Inferior parietal cortex (tissue), 1 donor: ENCODE data around the gene NPM3.
"Not testable (repeated sequence)": the region's sequence is repeated elsewhere in the genome, so short reads cannot be mapped to it uniquely, and the experiment has no call there.

Experiments
- DNase-seq: peaks from one replicate; pipeline ENCODE4 v3.0.0-alpha.2; 2016; ENCODE audit errors: extremely low spot score

NPM3 gene

DNA sequence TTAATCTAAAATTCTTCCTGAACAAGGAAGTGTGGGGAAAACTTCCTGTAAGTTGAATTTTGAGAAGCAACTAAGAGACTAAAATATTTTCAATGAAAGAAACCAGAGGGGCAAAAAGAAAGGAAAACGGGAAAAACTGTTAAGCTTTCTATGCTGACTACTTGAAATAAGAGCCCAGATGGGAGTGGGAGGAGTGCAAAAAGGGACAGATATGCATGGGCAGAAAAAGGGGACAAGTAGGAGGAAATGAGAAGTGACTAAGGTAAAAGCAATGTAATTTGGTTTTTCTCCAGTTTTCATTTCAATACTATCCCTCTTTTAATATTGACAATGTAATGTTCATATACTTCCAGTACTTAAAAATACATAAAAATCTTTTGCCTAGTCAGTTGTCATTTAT lies 23.9 kb upstream of the NPM3 start:
- DNase-seq: peak; percentile 37

DNA sequence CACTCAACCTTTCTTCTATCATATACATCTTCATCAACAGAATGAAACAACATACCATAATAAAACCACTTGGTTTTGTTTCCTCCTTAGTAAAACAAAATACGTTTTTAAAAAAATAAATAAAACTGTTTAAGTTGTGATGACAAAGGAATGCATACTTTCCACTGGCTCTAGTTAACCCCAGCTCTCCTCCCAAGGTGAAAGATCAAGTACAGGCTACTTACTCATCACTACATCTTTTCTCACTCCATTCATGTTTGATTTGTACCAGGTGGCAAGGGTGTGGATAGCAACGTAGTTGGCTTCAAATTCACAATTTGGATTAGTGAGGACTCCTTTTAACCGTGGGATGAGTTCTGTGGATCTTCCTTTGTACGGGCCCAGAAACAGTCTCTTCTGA lies 20.3 kb upstream of the NPM3 start:
- no peak for DNase-seq

DNA sequence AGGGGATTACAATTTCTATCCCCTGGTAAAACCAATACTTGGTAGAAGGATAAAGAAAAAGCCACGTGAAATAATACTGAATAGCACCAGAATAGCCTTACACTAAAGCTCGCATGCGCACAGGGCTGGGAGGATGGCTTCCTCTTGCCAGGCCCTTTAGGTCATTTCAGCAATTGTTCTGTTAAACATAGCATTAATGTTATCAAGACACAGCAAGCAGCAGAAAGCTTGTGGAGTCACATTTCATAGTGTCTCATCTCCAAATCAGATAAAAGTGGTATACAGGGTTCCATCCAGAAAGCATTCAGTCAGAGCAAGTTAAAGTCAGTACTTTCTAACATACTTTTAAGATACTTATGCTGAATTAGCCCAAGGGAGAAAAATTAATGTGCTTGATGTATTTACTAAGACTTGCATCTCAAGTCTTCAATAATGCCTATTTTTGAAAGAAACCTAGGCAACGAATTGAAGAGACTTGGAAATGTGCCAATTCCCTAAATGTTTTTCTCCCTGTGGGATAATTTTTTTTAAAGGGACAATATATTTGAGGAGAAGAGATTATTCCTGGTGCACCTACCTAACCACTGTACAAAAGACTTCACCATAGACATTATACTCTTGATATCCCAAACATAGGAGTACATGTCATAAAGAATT lies 14.3 kb upstream of the NPM3 start:
- no peak for DNase-seq

DNA sequence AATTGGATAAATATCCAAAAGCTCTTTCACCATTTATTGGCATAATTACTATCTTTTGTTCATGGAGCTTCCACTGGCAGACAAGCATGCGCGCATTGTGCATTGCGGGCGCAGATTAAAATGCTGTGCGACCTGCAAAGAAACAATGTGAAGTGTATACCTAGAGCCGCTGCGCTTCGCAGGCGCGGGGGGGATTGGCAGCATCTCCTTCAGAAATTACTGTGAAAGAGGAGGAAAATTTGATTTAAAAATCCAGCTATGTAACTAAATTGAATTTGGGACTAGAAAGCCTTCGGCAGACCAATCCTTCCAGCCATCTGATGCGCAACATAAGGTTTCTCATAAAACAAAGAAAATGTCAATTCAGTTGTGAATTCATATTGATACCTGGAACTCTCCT lies 10.3 kb upstream of the NPM3 start:
- DNase-seq: no peak

DNA sequence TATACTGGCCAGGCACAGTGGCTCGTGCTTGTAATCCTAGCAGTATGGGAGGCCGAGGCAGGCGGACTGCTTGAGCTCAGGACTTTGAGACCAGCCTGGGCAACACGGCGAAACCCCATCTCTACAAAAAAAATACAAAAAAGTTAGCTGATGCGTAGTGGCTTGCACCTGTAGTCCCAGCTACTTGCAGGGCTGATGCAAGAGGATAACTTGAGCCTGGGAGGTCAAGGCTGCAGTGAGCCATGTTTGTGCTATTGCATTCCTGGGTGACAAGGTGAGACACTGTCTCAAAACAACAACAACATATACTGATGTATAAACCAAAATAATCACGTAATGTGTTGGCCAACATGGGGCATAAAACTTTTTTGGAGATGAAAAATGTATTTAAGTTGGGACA lies 6.4 kb upstream of the NPM3 start:
- no peak for DNase-seq

DNA sequence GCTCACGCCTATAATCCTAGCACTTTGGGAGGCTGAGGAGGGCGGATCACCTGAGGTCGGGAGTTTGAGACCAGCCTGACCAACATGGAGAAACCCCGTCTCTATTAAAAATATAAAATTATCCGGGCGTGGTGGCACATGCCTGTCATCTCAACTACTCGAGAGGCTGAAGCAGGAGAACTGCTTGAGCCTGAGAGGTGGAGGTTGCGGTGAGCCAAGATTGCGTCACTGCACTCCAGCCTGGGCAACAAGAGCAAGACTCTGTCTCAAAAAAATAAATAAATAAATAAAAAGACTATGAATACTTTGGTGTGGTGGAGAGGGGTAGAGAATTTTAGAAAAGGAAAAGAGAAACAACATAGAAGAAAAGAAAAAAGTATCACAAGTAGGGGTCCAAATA lies 6.0 kb upstream of the NPM3 start:
- DNase-seq: not testable (repeated sequence)

DNA sequence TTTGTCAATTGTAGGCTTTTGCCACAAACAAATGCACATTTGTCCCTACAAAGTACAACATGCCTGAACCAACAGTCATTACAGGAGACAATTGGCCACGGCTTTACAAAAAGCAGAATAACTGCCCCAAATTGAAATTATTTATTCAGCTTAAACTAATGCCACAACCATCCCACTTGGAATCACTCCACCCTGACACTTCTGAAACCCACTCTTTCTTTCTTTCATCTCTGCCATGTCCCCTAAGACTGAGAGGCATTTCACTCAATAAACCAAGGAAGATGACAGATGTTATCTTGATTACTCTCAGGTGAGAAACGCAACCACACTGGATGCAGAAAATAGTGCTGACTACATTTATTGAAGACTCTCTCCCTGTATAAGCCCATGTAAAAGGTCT lies 2.6 kb upstream of the NPM3 start:
- DNase-seq: no peak

DNA sequence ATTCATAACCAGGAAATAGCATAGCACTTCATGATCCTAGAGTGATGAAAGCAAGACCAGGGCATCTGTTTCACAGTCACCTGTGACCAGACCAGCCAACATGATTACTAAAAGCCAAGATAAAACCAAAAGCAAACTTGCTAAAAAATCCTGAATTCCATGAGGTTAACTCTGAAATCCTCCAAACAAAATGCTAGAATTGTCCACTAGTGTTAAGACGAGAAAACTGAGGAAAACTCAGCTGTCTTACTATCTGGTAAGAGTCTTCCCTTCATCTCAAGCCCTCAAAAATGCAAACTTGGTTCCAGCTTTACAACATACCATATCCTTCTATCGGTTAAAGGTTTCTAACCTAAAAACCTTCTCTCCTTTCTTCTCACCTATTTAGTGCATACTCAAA lies 1.3 kb upstream of the NPM3 start:
- DNase-seq: no peak

DNA sequence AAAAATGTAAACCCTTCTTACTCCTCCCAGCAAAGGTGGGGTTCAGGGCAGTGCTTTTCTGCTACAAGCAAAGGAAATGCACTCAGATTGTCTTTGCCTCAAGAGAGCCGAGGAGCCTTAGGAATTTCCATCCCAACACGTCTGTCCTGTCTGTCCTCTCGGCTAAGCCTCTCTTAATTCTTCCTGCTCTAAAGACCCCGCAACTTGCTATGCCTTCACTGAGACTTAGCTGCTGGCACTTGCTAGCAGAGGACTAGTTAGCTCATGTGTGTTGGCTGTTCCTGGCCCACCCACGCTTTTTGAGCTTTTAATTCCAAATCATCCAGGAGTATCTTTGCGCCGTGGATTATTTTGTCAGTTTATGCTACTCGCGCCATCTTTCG lies 481 bp upstream of the NPM3 start:
- DNase-seq: no peak

DNA sequence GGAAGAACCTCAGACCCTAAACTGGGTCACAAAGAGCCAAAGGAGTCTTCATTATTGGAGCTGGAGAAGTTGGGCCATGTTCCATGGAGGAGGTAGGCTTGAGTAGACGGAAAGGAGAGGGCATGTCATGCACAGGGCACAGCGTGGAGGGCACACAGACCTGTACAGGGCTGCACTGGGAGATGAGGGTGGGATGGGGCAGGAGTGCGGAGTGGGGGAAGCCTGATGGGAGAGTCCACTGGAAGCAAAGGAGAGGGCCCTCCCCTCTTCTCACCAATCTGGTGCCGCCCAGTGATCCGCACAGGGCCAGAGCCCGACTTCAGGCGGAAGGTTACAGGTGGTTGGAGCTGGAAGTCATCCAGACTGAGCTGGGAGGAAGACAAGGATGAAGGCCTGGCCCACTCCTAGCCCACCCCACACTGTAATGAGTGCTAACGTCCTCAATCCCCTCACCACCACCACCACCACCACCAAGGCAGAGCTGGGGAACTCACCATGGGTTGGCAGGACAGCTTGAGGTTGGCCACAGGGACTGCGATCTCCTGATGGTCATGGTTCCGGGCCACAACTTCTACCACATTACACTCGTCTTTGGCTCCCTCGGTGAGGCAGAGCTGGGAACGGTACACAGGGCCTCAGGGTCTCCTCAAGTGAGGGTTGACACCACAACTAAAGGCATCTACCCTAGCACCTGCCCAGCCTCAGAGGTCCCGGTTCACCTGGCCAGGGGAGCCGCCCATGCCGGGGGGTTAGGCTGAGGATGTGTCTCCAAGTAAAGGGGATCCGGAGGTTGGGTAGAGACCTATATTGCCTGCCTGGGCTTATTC lies 1.0 kb downstream of the NPM3 start:
- DNase-seq: no peak

DNA sequence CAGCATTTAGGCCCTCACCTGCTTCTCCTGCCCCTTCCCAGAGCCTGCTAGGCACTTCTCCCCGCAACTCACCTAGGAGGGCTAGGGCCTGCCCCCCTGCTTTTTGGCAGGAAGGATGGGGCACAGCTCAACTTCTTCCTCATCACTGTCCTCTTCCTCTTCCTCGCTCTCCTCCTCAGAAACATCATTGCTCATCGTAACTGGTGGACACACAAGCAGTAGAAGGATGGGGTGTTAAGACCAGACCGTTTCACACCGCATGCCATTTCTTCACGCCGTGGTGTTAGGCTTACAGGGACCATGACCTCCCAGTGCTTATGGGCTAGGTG lies 1.6 kb downstream of the NPM3 start:
- DNase-seq: no peak

DNA sequence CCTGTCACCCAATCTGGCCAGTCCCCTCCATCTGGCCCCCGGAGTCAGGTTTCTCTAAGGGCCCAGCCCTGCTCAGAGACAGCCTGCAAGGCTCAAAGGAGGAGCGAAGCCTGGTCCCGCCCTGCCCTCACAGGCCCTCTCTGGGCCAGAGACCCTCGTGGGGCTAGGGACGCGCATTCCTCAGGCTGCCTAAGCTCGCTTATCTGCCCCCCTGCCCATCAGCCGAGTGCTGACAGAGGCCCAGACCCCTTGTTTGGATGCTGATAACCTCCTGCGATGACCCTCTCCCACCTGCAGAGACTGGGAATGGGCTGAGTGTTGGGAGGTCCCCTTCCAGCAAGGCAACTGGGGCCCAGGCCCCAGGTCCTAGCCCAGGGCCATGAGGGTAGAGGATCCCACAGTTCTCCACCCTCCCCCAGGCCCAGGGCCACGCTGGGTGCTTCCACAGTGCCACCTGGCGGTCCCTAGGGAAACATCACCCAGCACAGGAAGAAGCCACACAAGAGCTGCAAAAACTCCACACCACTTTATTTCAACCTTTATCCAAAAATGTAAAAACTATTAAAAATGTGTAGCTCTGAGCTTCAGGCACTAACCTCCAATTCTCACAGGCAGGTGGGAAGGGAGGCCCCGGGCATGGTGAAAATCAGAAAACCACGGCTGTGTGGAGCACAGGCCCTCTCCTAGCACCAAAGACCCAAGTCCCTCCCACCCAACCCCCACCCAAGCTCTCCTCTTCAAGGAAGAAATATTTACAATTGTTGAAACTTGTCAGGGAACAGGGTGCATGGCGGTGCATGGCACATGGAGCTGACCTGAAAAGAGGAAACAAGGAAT lies 2.2 kb downstream of the NPM3 start:
- DNase-seq: peak; percentile 66

DNA sequence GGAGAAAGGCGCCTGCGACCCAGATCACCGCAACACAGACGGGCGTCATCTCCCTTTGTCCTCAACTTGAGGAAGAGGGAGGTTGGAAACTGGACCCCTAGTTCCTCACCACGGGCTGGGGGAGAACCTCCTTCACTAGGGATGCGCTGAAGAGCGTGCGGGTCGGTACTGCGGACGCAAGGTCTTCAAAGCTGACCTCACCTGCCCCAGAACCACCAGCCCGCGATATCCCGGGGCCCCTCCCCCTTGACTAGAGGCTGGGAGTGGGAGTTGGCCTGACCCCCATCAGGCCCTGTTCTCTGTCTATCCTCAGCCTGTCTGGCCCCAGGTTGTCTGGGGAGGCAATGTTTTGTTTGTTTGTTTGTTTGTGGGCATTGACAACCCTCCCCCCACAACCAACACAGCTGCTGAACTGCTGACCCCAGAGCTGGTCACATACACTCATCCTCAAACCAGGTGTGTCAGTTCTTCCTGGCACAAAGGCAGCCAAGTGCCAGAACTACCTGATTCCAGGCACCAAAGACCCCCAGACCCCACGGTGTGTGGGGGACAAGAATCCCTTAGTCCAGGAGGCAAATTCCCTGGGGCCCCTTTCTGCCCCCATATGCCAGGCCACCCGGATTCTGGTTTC lies 2.9 kb downstream of the NPM3 start:
- no peak for DNase-seq

DNA sequence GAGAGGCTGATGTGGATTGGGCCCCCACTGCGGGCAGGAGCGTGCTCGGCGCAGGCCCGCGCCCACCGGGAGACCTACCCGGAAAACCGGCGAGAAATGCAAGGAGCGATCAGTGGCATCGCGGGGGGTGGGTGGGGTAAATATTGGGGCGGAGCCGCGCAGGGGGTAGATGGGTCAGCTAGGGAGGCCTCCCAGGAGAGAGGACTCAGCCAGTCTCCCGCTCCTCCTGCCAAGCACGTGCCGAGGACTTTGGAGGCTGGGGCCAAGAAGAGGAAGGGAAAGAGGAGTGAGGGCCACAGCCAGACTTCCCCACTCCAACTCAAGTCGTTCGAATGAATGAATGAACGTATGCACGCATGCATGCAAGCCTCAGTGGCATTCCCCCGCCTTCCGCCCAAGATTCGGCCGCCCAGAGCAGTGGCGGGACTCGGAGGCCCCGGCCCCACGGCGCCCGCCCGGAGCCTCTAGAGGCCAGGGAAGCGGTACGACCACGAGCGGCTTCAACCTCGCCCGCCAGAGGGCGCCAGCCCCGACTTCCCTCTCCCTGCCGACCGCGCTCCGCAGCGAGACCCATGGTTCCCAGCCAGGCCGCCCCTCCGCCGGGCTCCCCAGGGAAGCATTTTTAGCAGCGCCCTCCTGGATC lies 3.6 kb downstream of the NPM3 start:
- peak; percentile 72 for DNase-seq

DNA sequence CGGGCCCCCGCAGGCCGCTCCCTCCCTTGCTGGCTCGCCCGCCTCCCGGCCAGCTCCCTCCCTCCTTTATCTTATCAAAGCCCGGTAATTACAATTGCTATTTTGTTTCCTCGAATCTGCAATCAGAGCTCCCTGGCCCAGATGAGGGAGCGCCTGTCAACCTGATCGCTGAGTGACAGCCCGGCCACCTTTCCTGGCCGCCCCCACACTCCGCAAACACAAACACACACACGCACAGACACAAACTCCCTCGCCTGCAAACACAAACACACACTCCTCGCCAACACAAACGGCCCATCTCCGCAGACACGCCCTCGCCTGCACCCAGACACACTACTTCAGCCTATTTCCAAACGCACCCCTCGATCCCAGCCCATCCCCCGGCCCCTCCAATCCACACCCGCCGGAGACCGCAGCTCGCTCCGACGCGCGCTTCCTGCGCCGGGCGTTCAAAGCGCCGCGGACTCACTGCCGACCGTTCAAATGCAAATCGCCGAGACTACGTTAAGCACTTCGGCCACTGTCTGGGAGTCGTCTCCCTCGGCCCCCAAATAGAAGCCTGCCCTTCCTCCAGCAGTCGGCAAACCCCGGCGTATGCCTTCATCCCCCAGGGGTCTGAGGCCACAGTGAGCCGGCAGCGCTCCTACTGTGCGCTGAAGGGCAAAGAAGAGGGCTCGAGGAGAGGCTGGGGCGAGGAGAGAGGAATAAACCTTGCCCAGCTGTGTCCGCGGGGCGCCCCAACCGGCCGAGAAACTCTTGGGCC lies 4.3 kb downstream of the NPM3 start:
- DNase-seq: no peak

DNA sequence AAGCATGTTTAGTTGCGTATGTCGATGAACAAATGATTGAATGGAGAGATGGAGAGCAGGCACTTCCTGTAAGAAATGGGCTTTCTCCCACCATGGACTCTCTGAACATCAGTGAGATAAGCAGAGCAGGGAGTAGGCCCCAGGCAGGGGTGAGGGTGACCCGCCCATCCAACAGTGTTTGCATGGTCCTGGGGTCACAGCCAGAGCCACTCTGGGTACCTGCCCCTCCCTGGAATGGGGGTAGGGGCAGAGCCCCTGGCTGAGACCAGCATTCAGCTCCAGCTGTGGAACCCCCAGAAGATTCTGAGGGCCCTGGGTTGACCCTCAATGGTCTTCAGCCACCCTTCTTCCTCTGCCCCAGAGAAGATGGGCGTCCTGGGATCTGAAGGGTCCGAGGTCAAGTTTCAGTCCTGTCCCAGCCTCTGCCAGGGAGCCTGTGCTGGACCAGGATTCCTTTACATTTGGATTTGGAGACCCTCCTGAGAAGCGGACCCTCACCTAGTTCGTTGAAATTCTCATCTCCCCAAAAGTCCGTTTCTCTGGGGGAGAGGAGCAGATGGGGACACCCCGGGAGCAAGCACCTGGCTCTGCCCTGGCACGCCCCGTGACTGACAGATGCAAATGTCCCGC lies 5.0 kb downstream of the NPM3 start:
- DNase-seq: no peak

DNA sequence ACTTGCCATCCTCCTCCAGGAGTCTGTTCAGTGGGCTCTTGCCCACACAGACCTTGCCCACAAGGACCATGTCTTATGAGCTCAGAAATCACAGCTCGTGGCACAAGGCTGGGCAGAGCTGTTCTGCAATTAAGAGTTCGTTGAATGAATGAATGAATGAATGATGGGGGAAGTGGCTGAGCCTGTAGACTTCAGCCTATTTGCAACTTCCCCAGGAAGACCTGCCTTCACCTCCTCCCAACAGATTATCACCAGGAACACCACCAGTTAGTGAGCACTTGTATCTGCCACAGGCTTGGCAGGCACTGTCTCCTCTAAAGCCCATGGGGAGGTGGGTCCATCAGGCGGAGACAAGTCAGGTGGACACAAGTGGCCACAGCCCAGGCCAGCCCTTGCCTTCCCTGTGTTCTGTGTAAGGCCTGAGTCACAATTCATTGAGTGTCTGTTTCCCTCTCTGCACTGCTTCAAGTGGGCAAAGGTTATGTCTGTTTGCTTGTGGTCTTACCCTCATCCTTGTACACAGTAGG lies 5.6 kb downstream of the NPM3 start:
- DNase-seq: no peak

DNA sequence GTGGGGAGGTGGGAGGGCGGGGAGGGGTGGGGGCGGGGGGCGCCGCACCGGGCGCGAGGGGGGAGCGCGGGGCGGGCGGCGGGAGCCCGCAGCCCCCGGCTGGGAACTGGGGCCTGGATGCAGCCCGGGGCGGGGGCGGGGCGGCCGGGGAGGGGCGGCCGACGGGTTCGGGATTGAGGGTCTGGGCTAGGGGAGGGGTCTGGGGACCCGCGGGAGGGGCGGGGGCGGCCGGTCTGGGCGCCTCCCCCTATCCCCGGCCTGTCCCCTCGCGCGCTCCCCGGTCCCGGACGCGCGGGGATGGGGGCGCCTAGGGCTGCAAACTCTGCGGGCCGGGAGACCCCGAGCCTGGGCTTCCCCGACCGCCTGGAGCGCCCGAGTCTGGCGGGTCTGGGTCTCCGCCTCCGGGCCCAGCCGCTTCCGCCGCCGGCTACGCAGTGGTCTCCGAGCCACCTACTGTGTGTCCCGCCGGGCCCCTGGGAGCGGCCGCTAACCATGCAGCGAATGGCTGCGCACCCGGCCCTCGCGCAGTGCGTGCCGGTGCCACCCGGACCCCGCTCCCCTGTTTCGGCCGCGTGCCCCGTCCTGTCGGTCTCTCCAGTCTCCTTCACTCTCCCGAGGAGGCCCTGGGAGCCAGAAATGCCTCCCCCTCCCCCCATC lies 7.0 kb downstream of the NPM3 start:
- no peak for DNase-seq

DNA sequence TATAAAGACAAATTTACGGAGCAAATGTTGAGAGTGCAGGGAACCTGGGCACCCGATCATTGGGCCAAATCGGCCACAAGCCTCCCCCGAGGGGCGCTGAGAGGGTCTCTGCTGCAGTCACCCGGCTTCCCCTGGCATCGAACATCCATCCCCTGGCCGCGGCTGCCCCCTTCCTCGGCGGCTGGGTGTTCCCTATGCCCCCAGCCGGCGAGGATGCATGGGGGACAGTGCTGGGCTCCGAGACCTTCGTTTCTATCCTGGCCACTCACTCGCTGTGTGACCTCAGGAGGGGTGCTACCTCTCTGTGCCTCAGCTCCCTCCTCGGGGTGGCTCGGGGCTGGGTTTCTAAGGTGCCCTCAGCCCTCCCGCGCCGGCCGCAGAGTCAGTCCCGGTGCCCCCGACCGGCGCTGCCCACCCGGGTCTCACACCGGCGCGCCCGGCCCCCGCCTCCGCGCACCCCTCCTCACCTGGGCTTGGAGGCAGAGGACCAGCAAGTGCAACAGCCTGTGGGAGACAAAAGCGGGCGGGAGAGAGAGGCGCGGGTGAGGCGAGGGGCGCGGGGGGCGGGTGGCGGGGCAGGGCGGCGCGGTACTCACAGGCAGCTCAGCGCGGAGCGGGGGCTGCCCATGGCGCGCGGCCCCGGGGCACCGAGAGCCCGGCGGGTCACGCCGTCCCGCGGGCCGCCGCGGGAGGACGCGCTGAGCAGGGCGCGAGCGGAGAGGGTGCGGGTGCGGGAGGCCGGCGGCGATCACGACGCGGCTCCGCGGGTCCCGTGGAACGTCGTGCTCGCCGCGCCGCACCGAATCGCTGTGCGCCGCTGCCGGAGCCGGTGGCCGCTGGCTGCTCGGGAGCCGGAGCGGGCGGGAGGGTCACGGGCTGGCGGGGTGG lies 7.7 kb downstream of the NPM3 start, which contains the start of gene FGF8:
Gene FGF8, minus strand, starts transcription at position 842 of the 888 bp plus-strand sequence. Its CDS starts 214 bp downstream, at position 628.
- DNase-seq: no peak
